GM12865 (cell line): ENCODE data around the gene ARID3A.
A peak's percentile ranks its signal among the peaks of the same experiment; 100 is the strongest.

Experiments
- DNase-seq: peaks from one replicate; pipeline ENCODE4 v3.0.0; 2010; ENCODE audit warnings: low read depth
- H3K4me3 ChIP-seq: 2 replicates; pipeline ENCODE4 v1.5.1; 2011; ENCODE audit warnings: mild to moderate bottlenecking, low read depth, low read length, control low read depth
- CTCF ChIP-seq: IDR thresholded peaks from 2 replicates; pipeline ENCODE4 v1.5.1; 2011; ENCODE audit warnings: low read length, control low read depth, low read depth, inconsistent platforms; ENCODE audit not compliant: insufficient read depth; ENCODE audit errors: missing control alignments

Gene ARID3A

GRCh38 chr19:901216-902092 is 24.4 kb upstream of the ARID3A start:
- H3K4me3 ChIP-seq: no peak overlapping the region
- no peak for TF ChIP-seq CTCF
- no peak for DNase-seq

GRCh38 chr19:902093-902370 is 23.8 kb upstream of the ARID3A start:
- DNase-seq: no peak
- no peak overlapping the region for H3K4me3 ChIP-seq
- TF ChIP-seq CTCF: no peak

DNA sequence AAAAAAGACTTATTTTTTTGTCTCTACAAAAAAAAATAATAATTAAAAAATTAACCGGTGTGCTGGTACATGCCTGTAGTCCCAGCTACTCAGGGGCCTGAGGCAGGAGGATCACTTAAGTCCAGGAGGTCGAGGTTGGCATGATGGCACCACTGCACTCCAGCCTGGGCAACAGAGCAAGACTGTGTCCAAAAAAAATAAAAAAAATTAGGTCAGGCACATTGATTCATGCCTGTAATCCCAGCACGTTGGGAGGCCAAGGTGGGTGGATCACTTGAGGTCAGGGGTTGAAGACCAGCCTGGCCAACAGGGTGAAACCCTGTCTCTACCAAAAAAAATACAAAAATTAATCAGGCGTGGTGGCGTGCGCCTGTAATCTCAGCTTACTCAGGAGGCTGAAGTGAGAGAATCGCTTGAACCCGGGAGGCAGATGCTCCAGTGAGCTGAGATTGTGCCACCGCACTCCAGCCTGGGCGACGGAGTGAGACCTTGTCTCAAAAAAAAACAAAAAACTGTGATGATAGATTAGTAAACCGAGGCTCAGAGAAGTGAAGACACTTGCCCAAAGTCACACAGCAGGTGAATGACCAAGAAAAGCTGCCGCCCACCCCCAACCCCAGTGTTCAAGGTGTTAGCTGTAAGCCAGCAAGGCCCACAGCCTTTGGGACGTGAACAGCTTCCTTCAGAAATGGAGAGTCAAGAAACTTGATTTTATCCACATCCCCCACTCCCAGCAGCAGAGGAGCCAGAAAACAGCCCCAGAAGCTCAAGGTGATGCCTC is 23.2 kb upstream of the ARID3A start:
- H3K4me3 ChIP-seq: no peak overlapping the region
- no peak for DNase-seq
- TF ChIP-seq CTCF: no peak

GRCh38 chr19:903266-903797 is 22.5 kb upstream of the ARID3A start:
- DNase-seq: no peak
- TF ChIP-seq CTCF: no peak
- no peak overlapping the region for H3K4me3 ChIP-seq

- H3K4me3 ChIP-seq: no peak overlapping the region
- no peak for TF ChIP-seq CTCF
- DNase-seq: no peak
Observed at GRCh38 chr19:904545-904944, 21.3 kb upstream of the ARID3A start.

GRCh38 chr19:906480-906879 is 19.4 kb upstream of the ARID3A start:
- no peak for TF ChIP-seq CTCF
- H3K4me3 ChIP-seq: no peak overlapping the region
- DNase-seq: peak; percentile 66
